Uterus (tissue), 2 donors: ENCODE results near the gene GALNTL6.

Source experiments
- POLR2A ChIP-seq, 2 donors: fragments of 450-650 bp; IDR thresholded peaks; one replicate each; pipeline ENCODE4 v1.6.1; 2016; ENCODE audit warnings: antibody characterized with exemption in 2 of 2, mild to moderate bottlenecking in 1 of 2, moderate library complexity in 1 of 2
- TF ChIP-seq, protein P1 (sequence below), 4 experiments: fragments of 200-600 bp in 2 of 4; fragments of 450-650 bp in 2 of 4; sonication (generic) in 2 of 4; IDR thresholded peaks; one replicate each; pipeline ENCODE4 v1.5.1; 2016 to 2019; ENCODE audit warnings: antibody characterized with exemption in 4 of 4, mild to moderate bottlenecking in 2 of 4, moderate library complexity in 1 of 4

DNA sequence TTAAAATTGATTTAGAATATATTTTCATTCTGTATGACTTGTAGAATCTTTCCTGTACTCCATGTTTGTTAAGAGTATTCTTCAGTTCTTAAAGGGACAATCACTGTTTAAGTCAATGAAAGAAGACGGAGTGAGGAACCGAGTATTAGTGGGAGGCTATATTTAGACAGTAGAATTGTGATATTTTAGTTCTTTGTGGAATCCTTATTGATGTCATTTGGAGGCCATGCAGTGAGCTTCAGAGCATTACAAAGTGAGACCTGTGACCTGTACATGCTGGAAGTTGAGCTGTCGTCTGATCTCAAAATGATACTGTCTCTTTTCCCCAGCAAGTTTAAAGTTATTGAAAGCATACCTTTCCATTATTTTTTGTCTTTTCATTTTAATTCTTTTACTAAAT lies 394.7 kb downstream of the GALNTL6 start:
- TF ChIP-seq, protein P1, sequence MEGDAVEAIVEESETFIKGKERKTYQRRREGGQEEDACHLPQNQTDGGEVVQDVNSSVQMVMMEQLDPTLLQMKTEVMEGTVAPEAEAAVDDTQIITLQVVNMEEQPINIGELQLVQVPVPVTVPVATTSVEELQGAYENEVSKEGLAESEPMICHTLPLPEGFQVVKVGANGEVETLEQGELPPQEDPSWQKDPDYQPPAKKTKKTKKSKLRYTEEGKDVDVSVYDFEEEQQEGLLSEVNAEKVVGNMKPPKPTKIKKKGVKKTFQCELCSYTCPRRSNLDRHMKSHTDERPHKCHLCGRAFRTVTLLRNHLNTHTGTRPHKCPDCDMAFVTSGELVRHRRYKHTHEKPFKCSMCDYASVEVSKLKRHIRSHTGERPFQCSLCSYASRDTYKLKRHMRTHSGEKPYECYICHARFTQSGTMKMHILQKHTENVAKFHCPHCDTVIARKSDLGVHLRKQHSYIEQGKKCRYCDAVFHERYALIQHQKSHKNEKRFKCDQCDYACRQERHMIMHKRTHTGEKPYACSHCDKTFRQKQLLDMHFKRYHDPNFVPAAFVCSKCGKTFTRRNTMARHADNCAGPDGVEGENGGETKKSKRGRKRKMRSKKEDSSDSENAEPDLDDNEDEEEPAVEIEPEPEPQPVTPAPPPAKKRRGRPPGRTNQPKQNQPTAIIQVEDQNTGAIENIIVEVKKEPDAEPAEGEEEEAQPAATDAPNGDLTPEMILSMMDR (IDR thresholded peaks at IDR 0.05) = no peak
- TF ChIP-seq POLR2A (IDR thresholded peaks at IDR 0.05) = no peak
